PFSK-1 (cell line): ENCODE results near the gene TNIP2.

ENCODE experiments used
- FOXP2 ChIP-seq: optimal IDR thresholded peaks from 2 replicates; pipeline ENCODE3; 2011; ENCODE audit warnings: borderline replicate concordance, control low read depth, inconsistent platforms; ENCODE audit not compliant: insufficient read depth; ENCODE audit errors: extremely low read length, extremely low read depth
- POLR2AphosphoS5 ChIP-seq: IDR thresholded peaks from 2 replicates; pipeline ENCODE4 v1.6.1; 2012; ENCODE audit warnings: low read depth, mild to moderate bottlenecking, control low read depth, low read length, moderate library complexity
- SIN3A ChIP-seq: IDR thresholded peaks from 2 replicates; pipeline ENCODE4 v1.6.1; 2012; ENCODE audit warnings: mild to moderate bottlenecking, low read length, moderate library complexity, borderline replicate concordance; ENCODE audit not compliant: insufficient read depth
- TAF1 ChIP-seq: IDR thresholded peaks from 2 replicates; pipeline ENCODE4 v1.6.1; 2012; ENCODE audit warnings: low read length, control low read depth, borderline replicate concordance; ENCODE audit not compliant: insufficient read depth
- TF ChIP-seq, protein P1 (sequence below), 2 experiments: IDR thresholded peaks; 2 replicates each; pipeline versions ENCODE4 v1.6.1 to v1.8.0; 2011 to 2012; ENCODE audit warnings: low read depth in 2 of 2, low read length in 2 of 2, control low read depth in 1 of 2, inconsistent platforms in 1 of 2, mild to moderate bottlenecking in 1 of 2, moderate library complexity in 1 of 2; ENCODE audit not compliant: insufficient read depth in 1 of 2

The TNIP2 gene

DNA sequence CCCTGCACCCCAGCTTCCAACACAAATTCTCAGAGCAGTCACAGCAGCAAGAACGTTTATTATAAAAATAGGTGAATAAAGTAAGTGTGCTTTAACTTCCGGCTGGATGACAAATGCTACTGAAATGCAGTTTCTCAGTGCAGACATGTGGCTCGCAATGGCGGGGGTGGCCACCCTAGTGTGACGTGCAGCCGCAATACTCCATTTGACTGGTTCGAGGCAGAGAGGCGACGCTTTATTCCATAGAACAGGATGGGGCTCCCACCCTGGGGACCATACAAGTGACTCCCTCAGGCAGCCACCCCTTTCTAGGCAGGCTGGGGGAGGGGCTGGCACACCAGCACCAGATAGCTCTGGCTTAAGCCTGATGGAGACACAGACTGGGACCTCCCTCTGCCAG, 14.5 kb downstream of the TNIP2 start:
- TF ChIP-seq SIN3A (no peak), FOXP2 (no peak), POLR2AphosphoS5 (no peak), TAF1 (no peak)
- TF ChIP-seq, protein P1, sequence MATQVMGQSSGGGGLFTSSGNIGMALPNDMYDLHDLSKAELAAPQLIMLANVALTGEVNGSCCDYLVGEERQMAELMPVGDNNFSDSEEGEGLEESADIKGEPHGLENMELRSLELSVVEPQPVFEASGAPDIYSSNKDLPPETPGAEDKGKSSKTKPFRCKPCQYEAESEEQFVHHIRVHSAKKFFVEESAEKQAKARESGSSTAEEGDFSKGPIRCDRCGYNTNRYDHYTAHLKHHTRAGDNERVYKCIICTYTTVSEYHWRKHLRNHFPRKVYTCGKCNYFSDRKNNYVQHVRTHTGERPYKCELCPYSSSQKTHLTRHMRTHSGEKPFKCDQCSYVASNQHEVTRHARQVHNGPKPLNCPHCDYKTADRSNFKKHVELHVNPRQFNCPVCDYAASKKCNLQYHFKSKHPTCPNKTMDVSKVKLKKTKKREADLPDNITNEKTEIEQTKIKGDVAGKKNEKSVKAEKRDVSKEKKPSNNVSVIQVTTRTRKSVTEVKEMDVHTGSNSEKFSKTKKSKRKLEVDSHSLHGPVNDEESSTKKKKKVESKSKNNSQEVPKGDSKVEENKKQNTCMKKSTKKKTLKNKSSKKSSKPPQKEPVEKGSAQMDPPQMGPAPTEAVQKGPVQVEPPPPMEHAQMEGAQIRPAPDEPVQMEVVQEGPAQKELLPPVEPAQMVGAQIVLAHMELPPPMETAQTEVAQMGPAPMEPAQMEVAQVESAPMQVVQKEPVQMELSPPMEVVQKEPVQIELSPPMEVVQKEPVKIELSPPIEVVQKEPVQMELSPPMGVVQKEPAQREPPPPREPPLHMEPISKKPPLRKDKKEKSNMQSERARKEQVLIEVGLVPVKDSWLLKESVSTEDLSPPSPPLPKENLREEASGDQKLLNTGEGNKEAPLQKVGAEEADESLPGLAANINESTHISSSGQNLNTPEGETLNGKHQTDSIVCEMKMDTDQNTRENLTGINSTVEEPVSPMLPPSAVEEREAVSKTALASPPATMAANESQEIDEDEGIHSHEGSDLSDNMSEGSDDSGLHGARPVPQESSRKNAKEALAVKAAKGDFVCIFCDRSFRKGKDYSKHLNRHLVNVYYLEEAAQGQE (IDR thresholded peaks at IDR 0.05; ENCODE audit: insufficient read depth in 1 of 2, low read depth in 2 of 2, low read length in 2 of 2), result no peak

DNA sequence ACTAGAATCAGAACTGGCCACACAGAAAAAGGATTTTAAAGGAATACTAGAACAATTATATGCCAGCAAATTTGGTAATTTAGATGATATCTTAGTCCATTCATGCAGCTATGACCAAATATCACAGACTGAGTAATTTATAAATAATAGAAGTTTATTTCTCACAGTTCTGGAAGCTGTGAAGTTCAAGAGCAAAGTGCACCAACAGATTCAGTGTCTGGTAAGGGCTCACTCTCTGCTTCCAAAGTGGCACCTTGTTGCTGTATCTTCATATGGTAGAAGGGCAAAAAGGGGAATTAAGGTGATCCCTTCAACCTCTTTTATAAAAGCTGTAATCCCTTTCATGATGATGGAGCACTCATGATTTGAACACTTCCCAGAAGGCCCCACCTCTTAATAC, 20.3 kb downstream of the TNIP2 start:
- TF ChIP-seq, protein P1 (IDR thresholded peaks at IDR 0.05; ENCODE audit: insufficient read depth in 1 of 2, low read depth in 2 of 2, low read length in 2 of 2), result no peak
- no peak for TF ChIP-seq SIN3A
- no peak for TF ChIP-seq FOXP2
- no peak for TF ChIP-seq POLR2AphosphoS5
- no peak for TF ChIP-seq TAF1

DNA sequence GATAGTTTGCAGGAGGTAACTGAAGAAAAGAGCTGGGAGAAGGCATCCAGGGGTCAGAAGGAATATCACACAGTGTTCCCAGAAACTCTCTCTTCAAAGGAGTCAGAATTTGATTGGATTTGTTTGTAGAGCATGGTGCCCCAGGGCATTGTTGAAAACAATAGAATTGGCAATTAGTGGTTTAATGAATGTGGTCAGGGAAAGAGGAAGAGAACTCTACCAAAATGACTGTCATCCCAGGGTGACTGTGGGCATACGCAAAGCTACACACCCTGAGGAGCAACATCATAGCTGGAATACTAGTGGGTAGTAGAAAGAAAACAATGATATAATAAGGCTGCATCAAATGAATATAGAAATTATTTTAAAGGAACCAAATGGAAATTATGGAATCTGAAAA, 21.5 kb downstream of the TNIP2 start:
- TF ChIP-seq, protein P1 (IDR thresholded peaks at IDR 0.05; ENCODE audit: insufficient read depth in 1 of 2, low read depth in 2 of 2, low read length in 2 of 2), result no peak
- TF ChIP-seq POLR2AphosphoS5 (no peak), SIN3A (no peak), FOXP2 (no peak), TAF1 (no peak)

DNA sequence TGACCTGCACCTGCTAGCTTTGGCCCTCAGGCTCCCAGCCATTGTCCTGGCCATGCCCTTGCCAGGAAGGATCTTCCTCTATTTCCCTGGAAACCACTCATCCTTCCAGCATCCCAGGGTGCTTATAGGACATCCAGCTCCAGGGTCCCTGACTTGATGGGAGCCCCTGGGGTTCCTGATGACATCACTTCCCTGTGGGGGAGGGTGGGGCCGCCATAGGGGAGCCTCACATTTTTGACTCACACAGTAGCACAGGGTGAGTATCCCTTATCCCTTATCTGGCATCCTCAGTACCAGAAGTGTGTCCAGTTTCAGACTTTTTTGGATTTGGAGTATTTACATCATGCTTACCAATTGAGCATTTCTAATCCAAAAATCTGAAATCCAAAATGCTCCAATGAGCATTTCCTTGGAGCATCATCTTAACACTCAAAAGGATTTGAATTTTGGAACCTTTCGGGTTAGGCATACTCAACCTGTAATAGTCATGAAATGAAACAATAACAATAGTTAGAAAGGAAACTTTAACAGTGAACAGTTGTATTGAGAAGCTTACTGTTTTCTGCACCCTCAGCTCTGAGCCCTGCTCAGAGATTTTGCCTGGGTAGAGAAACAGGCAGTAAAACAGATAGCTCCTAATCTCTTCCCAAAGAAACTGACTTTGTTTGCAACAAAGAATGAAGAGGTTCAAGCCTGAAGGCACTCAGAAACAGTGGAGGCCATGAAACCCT, 22.1 kb downstream of the TNIP2 start:
- TF ChIP-seq, protein P1 (IDR thresholded peaks at IDR 0.05; ENCODE audit: insufficient read depth in 1 of 2, low read depth in 2 of 2, low read length in 2 of 2), result no peak
- no peak for TF ChIP-seq FOXP2
- no peak for TF ChIP-seq POLR2AphosphoS5
- no peak for TF ChIP-seq SIN3A
- no peak for TF ChIP-seq TAF1
